Suprapubic skin (tissue), 4 donors: ENCODE data around the gene ANTXR1.

Source experiments
- CTCF ChIP-seq, 2 donors: fragments of 200-600 bp in 1 of 2; fragments of 450-650 bp in 1 of 2; sonication (generic) in 1 of 2; IDR thresholded peaks; one replicate each; pipeline ENCODE4 v1.5.1; 2016 to 2019; ENCODE audit warnings: antibody characterized with exemption in 2 of 2, mild to moderate bottlenecking in 1 of 2, moderate library complexity in 1 of 2
- EP300 ChIP-seq: sonication (generic); formaldehyde crosslinking; IDR thresholded peaks from one replicate; pipeline ENCODE4 v1.6.1; 2017; ENCODE audit warnings: antibody characterized with exemption
- POLR2A ChIP-seq, 2 donors: fragments of 450-650 bp; IDR thresholded peaks; one replicate each; pipeline ENCODE4 v1.6.1; 2017; ENCODE audit warnings: antibody characterized with exemption in 2 of 2, mild to moderate bottlenecking in 2 of 2, moderate library complexity in 2 of 2
- POLR2AphosphoS5 ChIP-seq, 3 donors: sonication (generic); formaldehyde crosslinking; IDR thresholded peaks; one replicate each; pipeline ENCODE4 v1.6.1; 2017; ENCODE audit warnings: antibody characterized with exemption in 3 of 3

GRCh38 chr2:69167469-69167822 lies 154.5 kb downstream of the ANTXR1 start:
- TF ChIP-seq EP300, result no peak
- no peak for TF ChIP-seq CTCF (IDR thresholded peaks at IDR 0.05)
- no peak for TF ChIP-seq POLR2AphosphoS5 (IDR thresholded peaks at IDR 0.05)
- no peak for TF ChIP-seq POLR2A (IDR thresholded peaks at IDR 0.05)
